ENCODE data around the gene RGS6.

The RGS6 gene

DNA sequence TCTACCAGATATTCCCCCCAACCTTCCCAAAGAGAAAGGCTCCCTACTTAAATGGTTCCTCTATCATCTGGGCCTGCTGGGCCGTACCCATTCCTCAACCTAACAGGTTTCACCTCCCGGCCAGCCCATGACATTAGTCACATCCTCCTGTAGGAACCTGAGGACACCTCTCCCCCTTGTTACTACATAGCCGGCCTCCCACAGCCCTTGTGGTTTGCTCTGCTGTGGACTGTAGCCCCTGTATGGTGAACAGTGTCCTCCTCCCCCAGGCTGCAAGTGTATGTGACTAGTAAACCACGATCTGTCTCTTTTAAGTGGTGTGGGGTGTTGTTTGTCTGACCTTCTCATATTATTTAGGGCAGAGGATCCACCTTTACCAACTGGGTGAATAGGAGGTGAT, 371.7 kb downstream of the RGS6 start:
- no peaks in the 10 kb centered on the region for H3K27me3 ChIP-seq (replicated peaks)
- H3K36me3 ChIP-seq (replicated peaks) = no peaks in the 10 kb centered on the region
- in situ Hi-C loops (cut with HindIII; ENCODE audit: low pct_ligation_motif_present, low sequenced_read_pairs) = no loop called here
- no peak overlapping the region for H3K4me3 ChIP-seq (ENCODE audit: low read depth, low read length)
- no peak for DNase-seq
- TF ChIP-seq, protein P1, sequence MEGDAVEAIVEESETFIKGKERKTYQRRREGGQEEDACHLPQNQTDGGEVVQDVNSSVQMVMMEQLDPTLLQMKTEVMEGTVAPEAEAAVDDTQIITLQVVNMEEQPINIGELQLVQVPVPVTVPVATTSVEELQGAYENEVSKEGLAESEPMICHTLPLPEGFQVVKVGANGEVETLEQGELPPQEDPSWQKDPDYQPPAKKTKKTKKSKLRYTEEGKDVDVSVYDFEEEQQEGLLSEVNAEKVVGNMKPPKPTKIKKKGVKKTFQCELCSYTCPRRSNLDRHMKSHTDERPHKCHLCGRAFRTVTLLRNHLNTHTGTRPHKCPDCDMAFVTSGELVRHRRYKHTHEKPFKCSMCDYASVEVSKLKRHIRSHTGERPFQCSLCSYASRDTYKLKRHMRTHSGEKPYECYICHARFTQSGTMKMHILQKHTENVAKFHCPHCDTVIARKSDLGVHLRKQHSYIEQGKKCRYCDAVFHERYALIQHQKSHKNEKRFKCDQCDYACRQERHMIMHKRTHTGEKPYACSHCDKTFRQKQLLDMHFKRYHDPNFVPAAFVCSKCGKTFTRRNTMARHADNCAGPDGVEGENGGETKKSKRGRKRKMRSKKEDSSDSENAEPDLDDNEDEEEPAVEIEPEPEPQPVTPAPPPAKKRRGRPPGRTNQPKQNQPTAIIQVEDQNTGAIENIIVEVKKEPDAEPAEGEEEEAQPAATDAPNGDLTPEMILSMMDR (IDR thresholded peaks at IDR 0.05; ENCODE audit: low read depth, low read length, missing control alignments) = no peak
- H3K27ac ChIP-seq = no peak overlapping the region

DNA sequence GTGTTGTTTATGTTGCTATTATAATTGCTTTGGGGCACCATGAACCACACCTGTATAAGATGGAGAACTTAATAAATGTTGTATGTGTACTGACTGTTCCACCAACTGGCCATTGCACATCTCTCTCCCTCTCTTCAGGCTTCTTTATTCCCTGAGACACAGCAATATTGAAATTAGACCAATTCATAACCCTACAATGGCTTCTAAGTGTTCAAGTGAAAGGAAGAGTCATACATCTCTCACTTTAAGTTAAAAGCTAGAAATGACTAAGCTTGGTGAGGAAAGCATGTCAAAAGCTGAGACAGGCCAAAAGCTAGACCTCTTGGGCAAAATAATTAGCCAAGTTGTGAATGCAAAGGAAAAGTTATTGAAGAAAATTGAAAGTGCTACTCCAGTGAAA, 373.3 kb downstream of the RGS6 start:
- Histone ChIP-seq H3K27ac (no peak overlapping the region), H3K4me3 (ENCODE audit: low read depth, low read length) (no peak overlapping the region), H3K36me3 (replicated peaks) (no peaks in the 10 kb centered on the region), H3K27me3 (replicated peaks) (no peaks in the 10 kb centered on the region)
- in situ Hi-C loops (cut with HindIII; ENCODE audit: low pct_ligation_motif_present, low sequenced_read_pairs) = no loop called here
- TF ChIP-seq, protein P1 (IDR thresholded peaks at IDR 0.05; ENCODE audit: low read depth, low read length, missing control alignments) = no peak
- no peak for DNase-seq

DNA sequence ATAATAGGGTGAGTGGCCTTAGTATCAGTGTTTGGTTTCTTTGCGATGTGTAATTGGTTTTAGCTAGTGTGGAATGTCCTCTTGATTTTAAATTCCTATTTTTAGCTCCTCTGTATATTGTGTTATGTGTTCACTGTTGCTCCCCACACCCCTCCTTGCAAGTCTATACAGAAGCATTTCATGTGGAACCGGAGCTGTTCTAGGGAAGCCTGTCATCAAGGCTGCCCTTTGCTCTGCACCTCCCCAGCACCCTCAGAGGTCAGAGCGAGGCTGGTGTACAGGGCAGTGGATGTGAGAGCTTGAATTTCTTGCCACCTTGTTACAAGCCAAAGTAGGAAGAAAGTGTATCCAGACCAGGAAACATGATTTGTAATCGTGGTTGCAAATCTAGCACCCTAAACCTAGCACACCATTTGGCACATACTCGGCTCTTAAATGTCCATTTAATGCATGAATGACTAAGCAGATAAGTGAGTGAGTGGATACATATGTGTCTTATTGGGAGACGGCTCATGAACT, 376.8 kb downstream of the RGS6 start:
- in situ Hi-C loops (cut with HindIII; ENCODE audit: low pct_ligation_motif_present, low sequenced_read_pairs) = no loop called here
- TF ChIP-seq, protein P1 (IDR thresholded peaks at IDR 0.05; ENCODE audit: low read depth, low read length, missing control alignments) = no peak
- Histone ChIP-seq H3K27me3 (replicated peaks) (no peaks in the 10 kb centered on the region), H3K27ac (no peak overlapping the region), H3K4me3 (ENCODE audit: low read depth, low read length) (no peak overlapping the region), H3K36me3 (replicated peaks) (no peaks in the 10 kb centered on the region)
- DNase-seq = no peak

DNA sequence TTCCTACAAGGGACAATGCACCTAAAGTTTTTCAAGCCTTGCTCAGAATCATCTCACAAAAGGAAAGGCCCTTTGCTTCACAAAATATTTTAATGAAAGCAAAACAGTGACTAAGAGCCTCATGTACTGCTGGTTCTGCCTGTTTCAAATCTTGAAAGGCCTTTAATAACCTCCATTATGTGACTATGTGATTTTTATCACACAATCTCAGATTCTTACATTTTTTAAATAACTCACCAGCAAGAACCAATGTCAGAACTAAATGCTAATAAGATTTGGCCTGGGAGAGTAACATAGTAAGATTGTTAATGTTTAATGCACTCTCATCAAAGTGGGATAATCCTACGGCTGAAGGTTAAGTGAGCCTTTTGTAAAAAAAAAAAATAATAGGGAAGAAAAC, 378.9 kb downstream of the RGS6 start:
- no peaks in the 10 kb centered on the region for H3K27me3 ChIP-seq (replicated peaks)
- H3K36me3 ChIP-seq (replicated peaks) = no peaks in the 10 kb centered on the region
- TF ChIP-seq, protein P1 (IDR thresholded peaks at IDR 0.05; ENCODE audit: low read depth, low read length, missing control alignments) = no peak
- no peak overlapping the region for H3K27ac ChIP-seq
- H3K4me3 ChIP-seq (ENCODE audit: low read depth, low read length) = no peak overlapping the region
- in situ Hi-C loops (cut with HindIII; ENCODE audit: low pct_ligation_motif_present, low sequenced_read_pairs) = no loop called here
- DNase-seq = no peak

DNA sequence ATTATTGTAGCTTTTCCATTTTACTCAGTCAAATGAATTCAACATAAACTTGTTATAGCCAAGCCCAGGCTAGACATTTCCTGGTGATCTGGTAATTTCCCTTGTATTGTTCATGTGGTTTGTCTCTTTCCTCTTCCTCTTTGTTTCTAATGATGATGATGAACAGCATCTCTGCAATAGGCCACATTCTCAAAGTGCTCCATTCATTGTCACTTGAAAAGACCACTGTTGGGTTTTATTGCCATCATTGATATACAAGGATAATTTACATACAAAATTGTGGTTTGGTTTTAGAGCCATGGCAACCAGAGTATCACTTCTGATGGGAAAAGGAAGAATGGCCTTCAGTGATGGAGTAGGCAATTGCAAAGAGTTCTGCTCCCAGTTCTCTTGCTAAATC, 379.3 kb downstream of the RGS6 start:
- Histone ChIP-seq H3K4me3 (ENCODE audit: low read depth, low read length) (no peak overlapping the region), H3K27ac (no peak overlapping the region), H3K36me3 (replicated peaks) (no peaks in the 10 kb centered on the region), H3K27me3 (replicated peaks) (no peaks in the 10 kb centered on the region)
- DNase-seq = no peak
- in situ Hi-C loops (cut with HindIII; ENCODE audit: low pct_ligation_motif_present, low sequenced_read_pairs) = no loop called here
- TF ChIP-seq, protein P1 (IDR thresholded peaks at IDR 0.05; ENCODE audit: low read depth, low read length, missing control alignments) = no peak

DNA sequence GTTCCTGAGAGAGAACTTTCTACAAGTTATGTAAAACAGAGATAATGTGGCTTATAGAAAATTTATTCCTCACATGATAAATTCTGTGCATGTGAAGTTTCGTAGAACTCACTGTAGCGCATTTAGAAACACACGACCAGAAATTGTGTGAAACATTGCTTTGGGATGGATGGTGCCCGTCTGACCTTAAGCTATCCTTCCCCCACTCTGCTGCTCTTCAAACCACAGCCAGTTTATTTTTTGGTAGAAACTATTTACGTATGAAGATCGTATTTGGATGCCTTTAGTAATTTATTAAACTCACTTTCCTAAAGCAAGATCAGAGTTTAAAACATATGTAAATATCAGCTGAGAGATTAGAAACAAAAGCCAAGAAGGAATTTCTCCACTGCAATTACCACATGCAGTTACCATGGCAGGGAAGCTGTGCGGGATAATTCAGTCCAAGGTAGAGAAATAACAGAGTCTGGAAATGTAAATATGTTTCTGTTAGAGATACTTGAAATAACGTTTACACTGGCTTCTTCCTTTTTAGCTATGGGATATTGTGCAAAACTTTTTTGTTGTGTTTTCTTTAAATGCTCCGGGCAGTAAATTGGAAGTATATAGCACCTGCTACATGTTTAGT, 382.7 kb downstream of the RGS6 start:
- Histone ChIP-seq H3K27ac (no peak overlapping the region), H3K36me3 (replicated peaks) (no peaks in the 10 kb centered on the region), H3K4me3 (ENCODE audit: low read depth, low read length) (no peak overlapping the region), H3K27me3 (replicated peaks) (no peaks in the 10 kb centered on the region)
- TF ChIP-seq, protein P1 (IDR thresholded peaks at IDR 0.05; ENCODE audit: low read depth, low read length, missing control alignments) = no peak
- in situ Hi-C loops (cut with HindIII; ENCODE audit: low pct_ligation_motif_present, low sequenced_read_pairs) = no loop called here
- DNase-seq = no peak

Measured in brain microvascular endothelial cell (primary cell).